Stomach smooth muscle (tissue), 2 donors: ENCODE data around the gene WDR43.
A peak's percentile ranks its signal among the peaks of the same experiment; 100 is the strongest.

ENCODE experiments used
- H3K27ac ChIP-seq: one replicate; pipeline ENCODE4 v1.7.0; 2013; ENCODE audit warnings: mild to moderate bottlenecking, low read length, inconsistent platforms
- H3K27me3 ChIP-seq, 2 donors: one replicate each; pipeline ENCODE4 v1.7.0; 2013; ENCODE audit warnings: low read length in 2 of 2; ENCODE audit not compliant: insufficient read depth in 2 of 2, control insufficient read depth in 1 of 2
- H3K36me3 ChIP-seq, 2 donors: one replicate each; pipeline ENCODE4 v1.7.0; 2013; ENCODE audit warnings: low read length in 2 of 2; ENCODE audit not compliant: control insufficient read depth in 2 of 2, insufficient read depth in 2 of 2
- H3K4me1 ChIP-seq: one replicate; pipeline ENCODE4 v1.7.0; 2013; ENCODE audit warnings: low read length; ENCODE audit not compliant: control insufficient read depth, insufficient read depth
- H3K4me3 ChIP-seq, 2 donors: one replicate each; pipeline ENCODE4 v1.7.0; 2013; ENCODE audit warnings: low read length in 2 of 2
- H3K9ac ChIP-seq, 2 donors: one replicate each; pipeline ENCODE4 v1.7.0; 2013; ENCODE audit warnings: low read length in 2 of 2, mild to moderate bottlenecking in 1 of 2
- H3K9me3 ChIP-seq, 2 donors: one replicate each; pipeline ENCODE4 v1.7.0; 2013; ENCODE audit warnings: low read length in 2 of 2; ENCODE audit not compliant: control insufficient read depth in 2 of 2
- donor health status: healthy.
- donor health status: Pancreatic carcinoma.

The WDR43 gene

DNA sequence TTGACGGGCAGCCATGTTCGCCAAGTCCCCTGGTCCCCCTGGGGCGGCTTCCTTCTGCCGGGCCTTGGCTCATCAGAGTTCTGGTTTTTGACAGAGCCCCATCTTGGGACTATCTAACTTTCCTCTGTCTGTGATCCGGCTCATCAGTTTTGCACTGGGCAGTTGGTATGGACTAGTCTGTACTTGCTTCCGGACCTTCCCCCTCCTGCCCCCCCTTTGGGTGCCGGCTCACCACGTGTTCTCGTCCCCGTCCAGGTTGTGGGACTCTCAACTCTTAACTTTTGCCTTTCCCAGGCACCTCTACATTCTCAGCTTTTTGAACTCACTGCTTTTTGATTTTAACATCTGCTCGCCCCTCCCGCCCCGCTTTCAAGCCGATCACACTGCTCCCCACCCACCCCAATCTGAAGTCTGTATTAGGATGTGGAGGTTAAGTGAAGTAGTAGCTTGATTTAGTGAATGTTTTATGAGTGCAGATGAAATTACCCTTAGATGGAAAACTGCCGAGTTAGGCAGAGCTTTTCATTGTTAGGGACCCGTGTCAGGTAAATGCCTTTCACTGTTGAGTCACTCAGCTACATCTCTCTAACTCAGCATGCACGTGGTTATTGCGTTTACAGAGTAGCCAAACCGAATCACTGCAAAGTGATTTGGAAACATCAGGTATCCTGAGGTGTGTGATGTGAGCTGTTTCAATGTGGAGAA lies 874 bp downstream of the WDR43 start:
- Histone ChIP-seq H3K9ac (peak overlapping the region; percentile 74 to 89), H3K36me3 (no peaks in the 10 kb centered on the region), H3K27ac (peak overlapping the region; percentile 49), H3K4me1 (peaks cover 3% of the 10 kb centered on the region), H3K4me3 (peak overlapping the region; percentile 78 to 94), H3K27me3 (no peaks in the 10 kb centered on the region), H3K9me3 (no peaks in the 10 kb centered on the region)

DNA sequence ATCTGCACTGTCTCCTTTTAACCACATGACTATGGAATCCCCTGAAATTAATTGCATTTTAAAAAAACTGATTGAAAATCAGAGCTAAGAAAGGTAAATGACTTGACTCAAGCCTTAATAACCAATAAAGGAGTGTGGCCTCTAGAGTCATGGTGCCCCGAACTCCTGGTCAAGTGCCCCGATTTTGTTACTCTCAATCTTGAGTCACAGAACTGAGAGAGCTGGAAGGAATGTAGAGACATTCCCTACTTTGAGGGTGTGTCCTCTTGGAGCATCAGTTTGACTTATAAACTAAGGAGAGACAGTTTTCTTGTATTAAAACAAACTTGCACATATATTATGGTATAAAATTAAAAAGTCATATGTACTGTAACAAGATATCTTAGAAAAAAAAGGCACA lies 2.4 kb downstream of the WDR43 start:
- Histone ChIP-seq H3K9ac (no peak overlapping the region), H3K4me3 (no peak overlapping the region), H3K36me3 (no peaks in the 10 kb centered on the region), H3K27me3 (no peaks in the 10 kb centered on the region), H3K27ac (no peak overlapping the region), H3K4me1 (peaks cover 3% of the 10 kb centered on the region), H3K9me3 (no peaks in the 10 kb centered on the region)

DNA sequence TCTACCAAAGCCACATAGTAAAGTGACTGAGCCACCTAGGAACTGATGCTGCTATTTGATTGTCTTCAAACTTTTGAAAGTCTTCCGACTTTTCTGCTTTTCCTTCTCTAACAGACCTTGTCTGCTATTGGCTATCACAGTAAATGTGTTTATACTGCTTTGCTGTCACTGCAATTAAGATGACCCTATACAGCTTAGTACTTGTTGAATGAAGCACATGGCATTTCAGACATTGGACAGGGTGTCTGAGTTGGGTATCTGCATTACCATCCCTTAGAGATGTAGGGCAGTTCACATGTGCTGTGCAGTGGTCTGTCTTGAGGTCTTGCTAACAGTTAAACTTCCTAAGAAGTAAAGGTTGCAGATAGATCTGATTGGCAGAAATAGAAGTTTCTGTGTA lies 3.6 kb downstream of the WDR43 start:
- Histone ChIP-seq H3K27ac (no peak overlapping the region), H3K27me3 (no peaks in the 10 kb centered on the region), H3K36me3 (peaks cover 3 to 6% of the 10 kb centered on the region in 2 donors), H3K4me1 (peaks cover 3% of the 10 kb centered on the region), H3K4me3 (no peak overlapping the region), H3K9me3 (no peaks in the 10 kb centered on the region), H3K9ac (no peak overlapping the region)

DNA sequence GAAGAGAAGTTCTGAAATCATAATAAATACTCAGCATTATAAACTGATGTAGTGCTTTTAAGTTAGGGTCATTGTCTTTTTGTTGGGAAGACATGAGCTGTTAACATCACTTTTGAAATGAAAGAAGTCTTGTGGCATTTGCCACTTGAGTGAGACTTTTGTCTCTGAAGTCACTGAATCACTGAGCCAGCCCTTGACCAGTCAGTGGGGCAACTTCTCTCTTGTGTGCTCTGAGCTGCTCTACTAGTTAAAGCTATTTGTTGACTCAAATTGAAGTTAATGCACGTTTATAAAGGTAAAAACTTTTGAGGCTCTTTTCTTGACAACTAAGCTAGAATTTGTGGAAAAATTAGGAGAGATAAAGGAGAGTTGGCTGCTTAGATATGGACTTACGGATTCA lies 6.7 kb downstream of the WDR43 start:
- Histone ChIP-seq H3K27ac (no peak overlapping the region), H3K27me3 (no peaks in the 10 kb centered on the region), H3K9ac (no peak overlapping the region), H3K9me3 (no peaks in the 10 kb centered on the region), H3K4me3 (no peak overlapping the region), H3K36me3 (peaks cover 3 to 6% of the 10 kb centered on the region in 2 donors), H3K4me1 (peaks cover under 1% of the 10 kb centered on the region)

DNA sequence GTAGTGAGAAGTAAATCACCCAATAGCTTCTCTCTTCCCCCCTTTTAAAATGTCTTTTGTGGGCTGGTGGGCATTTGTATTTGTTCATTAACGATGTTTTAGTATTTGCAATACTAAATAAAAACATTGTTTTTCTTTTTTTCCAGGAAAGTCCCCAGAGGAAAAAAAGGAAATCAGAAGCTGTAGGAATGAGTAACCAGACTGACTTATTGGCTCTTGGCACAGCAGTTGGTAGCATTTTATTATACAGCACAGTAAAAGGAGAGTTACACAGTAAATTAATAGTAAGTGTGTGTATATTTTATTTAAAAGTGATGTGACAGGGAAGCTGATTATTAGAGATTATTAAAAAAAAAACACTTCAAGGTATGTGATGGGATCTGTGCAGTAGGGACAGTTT lies 7.4 kb downstream of the WDR43 start:
- no peak overlapping the region for H3K4me3 ChIP-seq
- no peak overlapping the region for H3K9ac ChIP-seq
- no peaks in the 10 kb centered on the region for H3K4me1 ChIP-seq
- H3K27ac ChIP-seq: no peak overlapping the region
- no peaks in the 10 kb centered on the region for H3K27me3 ChIP-seq
- no peaks in the 10 kb centered on the region for H3K9me3 ChIP-seq
- peaks cover 6 to 12% of the 10 kb centered on the region in 2 donors for H3K36me3 ChIP-seq

DNA sequence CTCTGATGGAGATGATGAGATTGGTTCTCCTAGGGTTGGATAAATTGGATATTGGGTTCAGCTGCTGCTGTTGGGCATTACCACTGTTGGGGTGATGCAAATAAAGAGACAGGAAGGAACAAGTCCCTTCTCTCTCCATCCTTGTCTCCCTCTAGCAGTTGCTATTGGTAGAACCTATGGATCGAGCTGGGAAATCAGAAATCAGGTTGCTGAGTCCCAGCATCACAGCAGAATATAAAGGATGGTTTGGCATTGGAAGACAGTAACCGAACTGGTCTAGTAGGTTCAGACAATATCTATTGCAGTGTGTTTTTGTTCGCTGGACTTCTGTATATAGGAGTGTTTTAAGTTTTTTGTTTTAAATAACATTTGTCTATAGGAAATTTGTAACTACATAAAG lies 8.1 kb downstream of the WDR43 start:
- H3K36me3 ChIP-seq: peaks cover 9 to 18% of the 10 kb centered on the region in 2 donors
- H3K4me1 ChIP-seq: no peaks in the 10 kb centered on the region
- H3K9ac ChIP-seq: no peak overlapping the region
- no peak overlapping the region for H3K4me3 ChIP-seq
- no peaks in the 10 kb centered on the region for H3K9me3 ChIP-seq
- H3K27me3 ChIP-seq: no peaks in the 10 kb centered on the region
- H3K27ac ChIP-seq: no peak overlapping the region

DNA sequence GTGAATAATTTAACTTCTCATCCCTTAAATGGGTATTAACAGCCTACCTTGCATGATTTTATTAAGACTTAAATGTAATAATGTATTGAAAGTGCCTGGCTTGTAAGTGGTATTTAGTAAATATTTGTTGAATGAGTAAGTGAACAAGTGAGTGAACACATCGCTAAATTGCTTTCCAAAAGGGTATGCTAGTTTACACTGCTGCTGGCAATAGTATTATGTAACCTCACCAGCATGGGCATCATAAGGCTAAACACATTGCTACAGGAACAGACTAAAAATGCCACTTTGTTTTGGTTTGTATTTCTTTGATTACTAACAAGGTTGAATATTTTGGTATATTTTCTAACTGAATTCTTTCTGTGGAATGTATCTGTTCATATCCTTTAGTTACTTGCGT lies 9.8 kb downstream of the WDR43 start:
- Histone ChIP-seq H3K9me3 (no peaks in the 10 kb centered on the region), H3K36me3 (peaks cover 16 to 31% of the 10 kb centered on the region in 2 donors), H3K27ac (no peak overlapping the region), H3K4me1 (no peaks in the 10 kb centered on the region), H3K27me3 (no peaks in the 10 kb centered on the region), H3K9ac (no peak overlapping the region), H3K4me3 (no peak overlapping the region)

DNA sequence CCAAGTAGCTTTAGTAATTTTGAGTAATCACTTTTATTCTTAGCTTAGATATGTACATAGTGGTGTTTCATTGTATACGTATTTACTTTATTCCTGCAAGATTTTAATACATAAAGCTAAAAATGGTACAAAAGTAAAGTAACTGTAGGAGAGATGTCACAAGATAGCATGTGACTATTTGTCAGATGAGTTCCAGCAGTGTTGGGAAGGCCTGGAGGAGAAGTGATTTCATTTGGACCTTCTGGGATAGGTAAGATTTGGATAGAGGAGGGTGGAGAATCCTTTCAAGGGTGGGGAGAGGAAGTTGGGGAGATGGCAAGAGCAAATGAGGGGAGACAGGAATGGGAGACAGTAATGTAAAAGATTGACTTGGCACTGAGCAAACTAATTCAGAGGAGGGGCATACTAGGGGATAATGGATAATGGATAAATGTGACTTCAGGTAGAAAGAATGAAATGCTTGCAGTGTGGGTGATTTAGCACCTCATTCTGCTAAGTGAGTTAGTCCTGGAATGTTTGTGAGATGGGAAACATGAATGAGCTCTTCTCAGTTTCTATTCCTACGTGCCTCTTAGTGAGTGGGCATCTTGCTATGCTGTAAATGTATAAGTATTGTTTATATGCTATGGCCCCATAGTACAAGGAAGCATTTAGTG lies 10.5 kb downstream of the WDR43 start:
- Histone ChIP-seq H3K4me3 (no peak overlapping the region), H3K27me3 (no peaks in the 10 kb centered on the region), H3K4me1 (no peaks in the 10 kb centered on the region), H3K9ac (no peak overlapping the region), H3K36me3 (peaks cover 16 to 34% of the 10 kb centered on the region in 2 donors), H3K27ac (no peak overlapping the region), H3K9me3 (no peaks in the 10 kb centered on the region)

DNA sequence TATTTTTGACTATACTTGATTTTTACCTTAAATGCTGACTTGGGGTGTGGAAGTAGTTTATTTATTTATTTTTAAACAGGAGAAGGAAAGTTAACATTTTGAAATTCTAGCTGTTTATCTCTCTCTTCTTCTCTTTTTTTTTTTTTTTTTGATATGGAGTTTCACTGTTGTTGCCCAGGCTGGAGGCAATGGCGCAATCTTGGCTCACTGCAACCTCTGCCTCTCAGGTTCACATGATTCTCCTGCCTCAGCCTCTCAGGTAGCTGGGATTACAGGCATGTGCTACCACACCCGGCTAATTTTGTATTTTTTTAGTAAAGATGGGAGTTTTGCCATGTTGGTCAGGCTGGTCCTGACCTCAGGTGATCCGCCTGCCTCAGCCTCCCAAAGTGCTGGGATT lies 11.1 kb downstream of the WDR43 start:
- no peak overlapping the region for H3K27ac ChIP-seq
- peaks cover 16 to 34% of the 10 kb centered on the region in 2 donors for H3K36me3 ChIP-seq
- H3K4me1 ChIP-seq: no peaks in the 10 kb centered on the region
- H3K4me3 ChIP-seq: no peak overlapping the region
- no peak overlapping the region for H3K9ac ChIP-seq
- no peaks in the 10 kb centered on the region for H3K27me3 ChIP-seq
- H3K9me3 ChIP-seq: no peaks in the 10 kb centered on the region

DNA sequence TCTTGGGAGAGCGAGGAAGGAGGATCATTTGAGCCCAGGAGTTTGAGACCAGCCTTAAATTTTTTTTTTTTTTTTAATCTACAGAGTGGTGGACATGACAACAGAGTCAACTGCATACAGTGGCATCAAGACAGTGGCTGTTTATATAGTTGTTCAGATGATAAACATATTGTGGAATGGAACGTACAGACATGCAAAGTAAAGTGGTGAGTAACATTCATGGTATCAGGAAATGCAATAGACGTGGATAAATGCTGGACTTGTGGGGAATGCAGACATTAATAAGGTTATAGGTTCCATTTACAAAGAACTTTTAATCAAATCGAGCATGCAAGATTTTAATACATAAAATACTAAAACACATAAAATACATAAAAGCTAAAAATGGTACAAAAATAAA lies 11.9 kb downstream of the WDR43 start:
- H3K27ac ChIP-seq: no peak overlapping the region

DNA sequence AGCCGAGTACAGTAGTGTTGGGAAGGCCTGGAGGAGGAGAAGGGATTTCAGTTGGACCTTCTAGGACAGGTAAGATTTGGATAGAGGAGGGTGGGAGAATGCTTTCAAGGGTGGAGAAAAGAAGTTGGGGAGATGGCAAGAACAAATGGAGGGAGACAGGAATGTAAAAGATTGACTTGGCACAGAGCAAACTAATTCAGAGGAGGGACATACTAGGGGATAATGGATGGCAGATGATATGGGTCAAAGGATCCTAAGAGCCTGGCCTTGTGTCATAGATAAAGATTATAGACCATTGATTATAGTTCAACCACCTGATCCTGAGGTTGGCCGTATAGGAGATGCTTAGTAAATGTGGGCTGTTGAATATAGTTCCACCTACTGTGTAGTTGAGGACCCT lies 12.4 kb downstream of the WDR43 start:
- Histone ChIP-seq H3K9me3 (no peaks in the 10 kb centered on the region), H3K4me1 (no peaks in the 10 kb centered on the region), H3K36me3 (peaks cover 16 to 34% of the 10 kb centered on the region in 2 donors), H3K9ac (no peak overlapping the region), H3K27ac (no peak overlapping the region), H3K4me3 (no peak overlapping the region), H3K27me3 (no peaks in the 10 kb centered on the region)

More for the DNA sequence above, 11.9 kb downstream of the WDR43 start:
- H3K9me3 ChIP-seq: no peaks in the 10 kb centered on the region
- no peak overlapping the region for H3K4me3 ChIP-seq
- no peak overlapping the region for H3K9ac ChIP-seq
- no peaks in the 10 kb centered on the region for H3K27me3 ChIP-seq
- no peaks in the 10 kb centered on the region for H3K4me1 ChIP-seq
- peaks cover 16 to 34% of the 10 kb centered on the region in 2 donors for H3K36me3 ChIP-seq
